Smooth muscle cell of the brain vasculature (primary cell): ENCODE measurements around the gene AP2A2.

Source experiments
- DNase-seq: peaks from one replicate; pipeline ENCODE4 v3.0.0-alpha.2; 2012; ENCODE audit warnings: low read depth, low spot score

Gene AP2A2

GRCh38 chr11:1028616-1029015, 102.9 kb downstream of the AP2A2 start:
- no peak for DNase-seq

GRCh38 chr11:1029051-1029450, 103.4 kb downstream of the AP2A2 start:
- DNase-seq, result no peak

- no peak for DNase-seq
These were observed 104.0 kb downstream of the AP2A2 start for GRCh38 chr11:1029654-1030053.

- no peak for DNase-seq
These were observed 104.4 kb downstream of the AP2A2 start for GRCh38 chr11:1030086-1030485.

- DNase-seq, result no peak
These were observed 104.9 kb downstream of the AP2A2 start for GRCh38 chr11:1030556-1030955.

- DNase-seq, result no peak
These were observed 105.6 kb downstream of the AP2A2 start for GRCh38 chr11:1031121-1031899.

GRCh38 chr11:1032310-1032891, 106.7 kb downstream of the AP2A2 start:
- no peak for DNase-seq

GRCh38 chr11:1033016-1033798, 107.5 kb downstream of the AP2A2 start:
- DNase-seq, result no peak

- no peak for DNase-seq
These were observed 108.3 kb downstream of the AP2A2 start for GRCh38 chr11:1034001-1034400.

- no peak for DNase-seq
These were observed 109.0 kb downstream of the AP2A2 start for GRCh38 chr11:1034456-1035295.

- no peak for DNase-seq
These were observed 110.1 kb downstream of the AP2A2 start for GRCh38 chr11:1035577-1036283.

GRCh38 chr11:1036303-1036923, 110.7 kb downstream of the AP2A2 start, which contains the start of gene MUC6:
Gene MUC6, minus strand, starts transcription at chr11:1036718. Its CDS starts 63 bp downstream, at chr11:1036655.
- no peak for DNase-seq

- DNase-seq, result no peak
These were observed 111.3 kb downstream of the AP2A2 start for GRCh38 chr11:1036931-1037330.

GRCh38 chr11:1037506-1038055, 111.9 kb downstream of the AP2A2 start:
- no peak for DNase-seq

- DNase-seq, result no peak
These were observed 112.7 kb downstream of the AP2A2 start for GRCh38 chr11:1038361-1038760.

GRCh38 chr11:1038921-1039320, 113.3 kb downstream of the AP2A2 start:
- DNase-seq, result no peak

- no peak for DNase-seq
These were observed 114.1 kb downstream of the AP2A2 start for GRCh38 chr11:1039481-1040427.

GRCh38 chr11:1040428-1041148, 114.9 kb downstream of the AP2A2 start:
- DNase-seq, result no peak

GRCh38 chr11:1041149-1041467, 115.4 kb downstream of the AP2A2 start:
- DNase-seq, result no peak
